PC-3 (cell line): Measurements from ENCODE around the gene ATF5.

ENCODE experiments used
- CTCF ChIP-seq: fragments of 300-600 bp; sonication (generic); conservative IDR thresholded peaks from 2 replicates; pipeline ENCODE4 v1.5.1; 2017; ENCODE audit warnings: antibody characterized with exemption, low read depth, mild to moderate bottlenecking, low read length
- EZH2 ChIP-seq: fragments of 300-600 bp; sonication (generic); IDR thresholded peaks from one replicate; pipeline ENCODE4 v1.6.1; 2017; ENCODE audit warnings: antibody characterized with exemption, mild to moderate bottlenecking, low read length; ENCODE audit not compliant: unreplicated experiment
- EZH2phosphoT487 ChIP-seq: fragments of 300-600 bp; sonication (generic); IDR thresholded peaks from 2 replicates; pipeline ENCODE4 v1.6.1; 2018; ENCODE audit warnings: mild to moderate bottlenecking, antibody characterized with exemption, low read length, borderline replicate concordance

DNA sequence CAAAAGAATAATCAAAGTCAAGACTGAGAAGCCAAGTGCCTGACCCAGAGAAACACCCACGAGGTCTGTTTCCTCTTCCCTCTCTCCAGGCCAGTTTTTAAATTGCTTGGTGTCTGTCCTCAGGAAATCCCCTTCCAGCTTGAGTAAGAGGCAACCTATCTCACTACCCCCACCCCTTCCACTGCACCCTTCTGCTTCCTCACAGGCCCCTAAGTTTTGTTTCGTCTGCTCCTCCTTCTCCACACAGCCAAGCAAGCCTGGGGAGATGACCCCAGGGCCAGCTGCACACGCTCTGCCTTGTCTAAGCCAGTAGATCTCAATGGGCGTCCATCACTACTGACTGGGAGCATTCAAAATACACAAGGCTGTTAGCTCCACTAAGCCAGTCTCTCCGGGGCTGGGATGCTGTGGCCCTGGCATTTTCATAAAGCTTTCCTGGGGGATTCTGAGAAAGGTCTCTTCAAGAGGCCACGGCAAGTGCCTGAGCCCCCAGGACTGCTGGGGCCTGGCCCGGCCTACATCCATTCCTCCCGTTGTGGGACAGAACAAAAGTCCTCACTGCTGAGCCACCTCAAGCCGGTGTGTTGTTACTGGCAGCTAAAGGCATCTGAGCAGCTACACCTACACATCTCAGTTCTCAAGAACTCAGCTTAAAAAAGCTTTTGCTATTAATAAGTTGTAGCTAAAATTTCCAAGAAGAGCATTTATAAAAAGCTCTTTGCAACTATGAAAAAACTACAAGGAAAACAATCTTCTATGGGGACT is 17.4 kb upstream of the ATF5 start:
- TF ChIP-seq CTCF = no peak
- TF ChIP-seq EZH2 = no peak
- no peak for TF ChIP-seq EZH2phosphoT487
